ENCODE data around the gene RAB3GAP1.
A peak's percentile ranks its signal among the peaks of the same experiment; 100 is the strongest.
"Not testable (repeated sequence)": the region's sequence is repeated elsewhere in the genome, so short reads cannot be mapped to it uniquely, and the experiment has no call there.

RAB3GAP1 gene

GRCh38 chr2:135052042-135052876 lies at the start of gene RAB3GAP1:
Gene RAB3GAP1, plus strand, starts transcription at chr2:135052292. Its CDS starts 16 bp downstream, at chr2:135052308.
- peak; percentile 92 for DNase-seq

DNA sequence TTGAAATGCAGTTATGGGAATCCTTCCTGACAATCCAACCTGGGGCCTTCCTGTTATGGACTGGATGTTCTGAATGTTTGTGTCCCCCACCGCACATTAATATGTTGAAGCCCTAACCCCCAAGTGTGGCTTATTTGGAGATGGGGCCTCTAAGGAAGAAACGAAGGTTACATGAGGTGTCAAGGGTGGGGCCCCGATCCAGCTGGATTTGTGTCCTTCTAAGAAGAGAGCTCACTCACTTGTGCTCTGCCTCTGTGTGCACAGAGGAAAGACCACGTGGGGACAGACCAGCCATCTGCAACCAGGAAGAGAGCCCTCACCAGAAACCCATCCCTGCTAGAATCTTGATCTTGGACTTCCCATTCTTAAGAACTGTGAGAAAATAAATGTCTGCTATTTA lies 49.3 kb upstream of the RAB3GAP1 start:
- DNase-seq, result no peak

DNA sequence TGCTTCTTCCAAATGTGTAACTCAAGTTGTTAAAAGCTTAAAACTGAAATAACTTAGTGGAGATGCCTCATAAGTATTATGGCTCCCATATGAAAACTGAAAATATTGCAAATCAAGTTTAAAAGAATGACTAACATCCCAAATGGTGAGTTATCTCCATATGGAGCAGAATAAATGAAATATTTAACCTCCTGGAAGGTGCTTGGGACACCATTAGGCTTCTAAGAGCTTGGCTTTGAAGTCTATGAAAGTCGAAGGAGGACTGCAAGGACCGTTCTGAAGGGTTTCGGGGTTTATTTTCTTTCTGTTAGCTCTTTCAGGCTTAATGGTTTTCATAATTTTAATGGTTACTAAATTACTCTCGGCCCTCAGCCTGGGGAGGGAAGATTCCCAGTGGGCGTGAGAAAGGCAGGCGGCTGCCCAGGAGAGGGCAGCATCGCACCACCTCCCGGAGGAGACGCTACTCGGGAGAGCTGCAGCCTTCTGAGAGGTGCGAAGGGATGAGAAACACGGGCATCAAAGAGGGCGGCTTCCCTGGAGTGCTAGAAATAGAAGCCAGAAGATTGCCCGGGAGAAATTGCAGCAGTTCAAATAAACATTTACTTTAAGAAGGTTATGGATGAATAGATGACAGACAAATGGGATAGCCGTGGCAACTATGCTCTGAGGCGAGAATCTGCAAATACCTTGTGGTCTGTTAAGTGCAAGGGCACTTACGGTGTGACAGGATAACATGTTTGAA lies 47.9 kb upstream of the RAB3GAP1 start:
- DNase-seq, result peak; percentile 86

DNA sequence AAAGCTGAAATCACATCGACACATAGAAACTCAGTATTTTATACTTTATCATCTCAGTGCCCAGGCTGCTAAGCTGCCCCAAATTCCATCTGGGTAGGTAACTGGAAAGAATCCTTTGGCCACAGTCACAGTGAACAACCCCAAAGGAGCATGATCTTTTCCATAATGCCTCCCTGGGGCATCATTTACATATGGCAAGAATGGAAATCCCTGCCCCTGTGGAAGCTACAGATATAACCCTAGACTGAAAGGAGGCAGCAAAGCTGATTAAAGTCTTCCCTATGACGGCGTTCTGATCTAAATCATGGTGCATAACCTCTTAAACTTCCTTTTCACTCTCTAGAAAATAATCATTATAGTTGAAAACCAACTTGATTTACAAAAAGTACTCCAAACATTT lies 46.3 kb upstream of the RAB3GAP1 start:
- DNase-seq, result no peak

GRCh38 chr2:135009339-135009738 lies 42.8 kb upstream of the RAB3GAP1 start:
- DNase-seq, result no peak

- no peak for DNase-seq
Measured at GRCh38 chr2:135010200-135010942, 41.7 kb upstream of the RAB3GAP1 start.

DNA sequence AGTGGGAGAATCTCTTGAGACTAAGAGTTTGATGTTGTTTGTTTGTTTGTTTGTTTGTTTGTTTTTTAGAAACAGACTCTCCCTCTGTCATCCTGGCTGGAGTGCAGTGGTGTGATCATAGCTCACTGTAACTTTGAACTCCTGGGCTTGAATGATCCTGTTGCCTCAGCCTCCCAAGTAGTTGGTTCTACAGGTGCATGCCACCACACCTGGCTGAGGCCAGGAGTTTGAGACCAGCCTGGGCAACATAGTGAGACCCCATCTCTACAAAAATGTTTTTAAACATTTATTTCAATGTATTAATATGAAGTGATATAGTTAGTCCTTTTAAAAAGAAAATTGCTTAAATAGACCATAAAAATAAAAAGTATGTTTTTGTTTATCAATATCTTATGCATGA lies 40.5 kb upstream of the RAB3GAP1 start:
- DNase-seq, result no peak

DNA sequence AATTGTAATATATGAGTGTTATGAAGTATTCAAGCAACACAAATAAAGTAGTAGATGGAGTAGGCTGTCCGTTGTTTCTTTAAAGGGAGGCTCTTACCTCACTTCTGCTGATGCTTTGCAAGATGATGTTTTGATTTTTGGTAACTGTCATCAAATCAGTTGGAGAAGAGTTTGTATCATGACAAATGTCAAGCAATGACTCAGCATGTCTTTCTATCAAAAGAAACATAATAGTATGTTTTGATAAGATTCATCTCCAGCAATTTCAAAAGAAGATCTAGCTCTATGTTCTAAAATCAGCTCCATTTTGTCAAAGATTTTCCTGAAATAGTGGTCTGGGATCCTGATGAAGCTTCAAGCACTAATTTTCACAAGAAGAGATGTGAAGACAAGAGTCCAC lies 30.5 kb upstream of the RAB3GAP1 start:
- no peak for DNase-seq

- DNase-seq, result no peak
Measured at GRCh38 chr2:135022952-135023880, 28.9 kb upstream of the RAB3GAP1 start.

- no peak for DNase-seq
Measured at GRCh38 chr2:135023886-135024485, 28.1 kb upstream of the RAB3GAP1 start.

GRCh38 chr2:135029481-135030134 lies 22.5 kb upstream of the RAB3GAP1 start:
- DNase-seq, result no peak

DNA sequence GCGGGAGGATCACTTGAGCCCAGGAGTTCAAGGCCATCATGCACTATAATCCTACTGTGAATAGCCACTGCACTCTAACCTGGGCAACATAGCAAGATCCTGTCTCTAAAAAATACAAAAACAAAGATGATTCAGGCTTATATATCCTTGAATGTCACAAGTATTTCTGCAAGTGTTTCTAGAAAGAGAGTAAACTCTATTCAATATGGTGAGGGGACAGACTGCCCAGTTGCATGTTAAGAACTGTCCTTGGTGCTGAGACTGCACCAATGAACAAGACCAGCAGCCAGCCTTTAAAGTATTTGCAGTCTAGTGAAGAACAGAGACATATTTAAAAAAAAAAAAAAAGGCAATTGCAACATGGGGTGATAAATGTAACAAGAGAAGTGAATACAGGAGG lies 21.3 kb upstream of the RAB3GAP1 start:
- DNase-seq, result peak; percentile 48

DNA sequence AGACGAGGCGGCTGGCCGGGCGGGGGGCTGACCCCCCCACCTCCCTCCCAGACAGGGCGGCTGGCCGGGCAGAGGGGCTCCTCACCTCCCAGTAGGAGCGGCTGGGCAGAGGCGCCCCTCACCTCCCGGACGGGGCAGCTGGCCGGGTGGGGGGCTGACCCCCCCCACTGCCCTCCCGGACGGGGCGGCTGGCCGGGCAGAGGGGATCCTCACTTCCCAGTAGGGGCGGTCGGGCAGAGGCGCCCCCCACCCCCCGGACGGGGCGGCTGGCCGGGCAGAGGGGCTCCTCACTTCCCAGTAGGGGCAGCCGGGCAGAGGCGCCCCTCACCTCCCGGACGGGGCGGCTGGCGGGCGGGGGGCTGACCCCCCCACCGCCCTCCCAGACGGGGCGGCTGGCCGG lies 18.9 kb upstream of the RAB3GAP1 start:
- not testable (repeated sequence) for DNase-seq

GRCh38 chr2:135037831-135038230 lies 14.3 kb upstream of the RAB3GAP1 start:
- DNase-seq, result no peak

DNA sequence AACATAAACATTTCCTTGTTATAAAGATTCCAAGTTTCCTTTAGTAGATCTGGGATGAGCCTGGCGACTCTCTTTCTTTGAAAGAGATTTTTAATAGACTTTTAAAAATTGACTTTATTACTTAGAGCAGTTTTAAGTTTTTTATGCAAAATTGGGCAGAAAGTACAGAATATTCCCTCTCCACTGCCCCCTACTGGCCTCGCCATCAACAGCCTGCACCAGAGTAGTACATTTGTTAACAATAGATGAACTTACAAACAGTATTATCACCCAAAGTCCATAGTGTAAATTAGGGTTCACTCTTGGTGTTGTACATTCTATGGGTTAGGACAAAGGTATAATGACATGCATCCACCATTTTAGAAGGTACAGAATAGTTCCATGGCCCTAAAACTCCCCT lies 8.7 kb upstream of the RAB3GAP1 start:
- no peak for DNase-seq

DNA sequence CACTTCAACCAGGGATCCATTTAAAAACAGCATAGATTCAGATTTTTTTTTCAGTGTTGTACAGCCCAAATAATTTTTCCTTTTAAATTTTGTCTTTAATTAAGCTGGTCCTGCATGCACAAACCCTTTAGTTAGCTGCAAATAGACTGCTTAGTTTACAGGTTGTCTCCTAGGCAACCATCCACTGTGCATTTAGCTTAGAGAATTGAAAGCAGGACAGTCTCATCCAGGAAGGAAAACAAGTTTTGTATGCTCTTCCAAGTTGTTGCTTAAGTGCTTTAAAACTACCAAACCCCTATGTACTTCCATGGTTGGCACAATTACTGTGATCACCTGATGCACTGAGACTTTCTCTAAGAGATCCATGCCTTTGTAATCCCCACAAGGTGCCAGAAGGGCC lies 4.8 kb upstream of the RAB3GAP1 start, which contains the start of gene MAP3K19:
MAP3K19 (minus strand) TSS at position 148 of the 400 bp plus-strand sequence. CDS start 22,800 bp downstream, outside the sequence.
- peak; percentile 53 for DNase-seq

DNA sequence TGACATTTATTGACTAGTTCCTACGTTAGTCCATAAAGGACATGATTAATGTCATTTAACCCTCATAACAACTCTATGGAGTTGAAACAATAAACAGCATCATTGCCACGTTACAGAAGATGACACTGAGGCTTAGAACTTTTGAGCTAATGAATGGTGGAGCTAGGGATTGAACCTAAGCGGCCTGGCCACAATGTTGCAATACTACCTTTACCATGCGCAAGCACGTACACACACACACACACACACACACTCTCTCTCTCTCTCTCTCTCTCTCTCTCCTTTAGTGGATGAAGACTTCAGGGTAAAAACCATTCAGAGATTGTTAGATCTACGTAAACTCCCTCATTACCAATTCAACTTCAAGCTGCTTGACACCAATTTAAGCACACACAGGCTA lies 4.0 kb upstream of the RAB3GAP1 start:
- DNase-seq, result no peak

GRCh38 chr2:135050132-135050531 lies 2.0 kb upstream of the RAB3GAP1 start:
- no peak for DNase-seq

DNA sequence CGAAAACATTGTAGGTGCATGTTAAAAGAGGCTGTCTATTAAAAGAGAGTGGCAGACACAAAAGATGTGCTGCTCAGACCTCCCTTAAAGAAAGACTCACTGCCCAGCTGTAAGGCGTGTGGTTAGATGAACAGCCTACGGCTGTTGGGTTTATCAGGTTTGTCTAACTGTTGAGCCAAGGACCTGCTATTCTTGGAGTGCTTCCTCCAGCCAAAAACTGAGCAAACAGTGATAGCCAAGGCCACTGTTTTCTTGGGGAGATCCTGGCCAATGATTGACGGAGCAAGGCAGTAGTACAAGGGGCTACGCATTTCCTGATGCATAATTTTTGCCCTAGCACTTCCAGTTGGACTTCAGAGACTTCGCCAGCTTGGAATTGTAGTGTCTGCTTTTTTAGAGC lies 1.4 kb upstream of the RAB3GAP1 start:
- no peak for DNase-seq

GRCh38 chr2:135052997-135053474 lies 944 bp downstream of the RAB3GAP1 start:
- no peak for DNase-seq

DNA sequence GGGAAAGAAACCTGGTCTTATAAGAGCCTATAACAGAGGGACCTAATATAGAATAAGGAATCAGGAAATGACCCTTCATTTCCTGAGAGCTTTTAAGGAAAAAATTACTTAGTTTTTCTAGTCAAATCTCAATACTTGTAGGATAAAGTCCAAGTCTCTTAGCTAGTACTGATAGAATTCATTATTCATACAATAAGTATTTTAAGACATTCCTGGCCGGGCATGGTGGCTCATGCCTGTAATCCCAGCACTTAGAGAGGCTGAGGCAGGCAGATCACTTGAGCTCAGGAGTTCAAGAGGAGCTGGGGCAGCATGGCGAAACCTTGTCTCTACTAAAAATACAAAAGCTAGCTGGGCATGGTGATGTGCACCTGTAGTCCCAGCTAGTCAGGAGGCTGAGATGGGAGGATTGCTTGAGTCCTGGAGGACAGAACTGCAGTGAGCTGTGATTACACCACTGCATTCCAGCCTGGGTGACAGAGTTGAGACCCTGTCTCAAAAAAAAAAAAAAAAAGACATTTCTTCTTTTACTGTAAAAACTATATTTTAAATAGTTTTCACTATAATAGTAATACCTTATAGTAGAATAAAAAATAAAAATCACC lies 3.2 kb downstream of the RAB3GAP1 start:
- no peak for DNase-seq

Measured in eye (tissue), 1 donor.